Measurements from ENCODE around the gene ADSS1.

ADSS1 gene

GRCh38 chr14:104742586-104743455, 18.8 kb downstream of the ADSS1 start:
- TF ChIP-seq CTCF (IDR thresholded peaks at IDR 0.05; ENCODE audit: low read depth, low read length), result no peak
- H3K4me3 ChIP-seq (ENCODE audit: low read depth, low read length), result no peak overlapping the region
- in situ Hi-C loops (cut with HindIII; ENCODE audit: low sequenced_read_pairs), result no loop called here
- DNase-seq (ENCODE audit: low read depth, low spot score), result no peak

- in situ Hi-C loops (cut with HindIII; ENCODE audit: low sequenced_read_pairs), result no loop called here
- TF ChIP-seq CTCF (IDR thresholded peaks at IDR 0.05; ENCODE audit: low read depth, low read length), result no peak
- H3K4me3 ChIP-seq (ENCODE audit: low read depth, low read length), result no peak overlapping the region
- no peak for DNase-seq (ENCODE audit: low read depth, low spot score)
Observed at GRCh38 chr14:104743461-104744380, 19.7 kb downstream of the ADSS1 start.

- no peak for TF ChIP-seq CTCF (IDR thresholded peaks at IDR 0.05; ENCODE audit: low read depth, low read length)
- DNase-seq (ENCODE audit: low read depth, low spot score), result no peak
- no peak overlapping the region for H3K4me3 ChIP-seq (ENCODE audit: low read depth, low read length)
- in situ Hi-C loops (cut with HindIII; ENCODE audit: low sequenced_read_pairs), result no loop called here
Observed at GRCh38 chr14:104744484-104744883, 20.5 kb downstream of the ADSS1 start.

GRCh38 chr14:104745431-104745830, 21.4 kb downstream of the ADSS1 start:
- H3K4me3 ChIP-seq (ENCODE audit: low read depth, low read length), result no peak overlapping the region
- no peak for DNase-seq (ENCODE audit: low read depth, low spot score)
- in situ Hi-C loops (cut with HindIII; ENCODE audit: low sequenced_read_pairs), result no loop called here
- no peak for TF ChIP-seq CTCF (IDR thresholded peaks at IDR 0.05; ENCODE audit: low read depth, low read length)

- DNase-seq (ENCODE audit: low read depth, low spot score), result no peak
- TF ChIP-seq CTCF (IDR thresholded peaks at IDR 0.05; ENCODE audit: low read depth, low read length), result no peak
- in situ Hi-C loops (cut with HindIII; ENCODE audit: low sequenced_read_pairs), result no loop called here
Observed at GRCh38 chr14:104746071-104746545, 22.1 kb downstream of the ADSS1 start.

GRCh38 chr14:104746934-104747481, 23.0 kb downstream of the ADSS1 start:
- DNase-seq (ENCODE audit: low read depth, low spot score), result no peak
- in situ Hi-C loops (cut with HindIII; ENCODE audit: low sequenced_read_pairs), result no loop called here
- no peak for TF ChIP-seq CTCF (IDR thresholded peaks at IDR 0.05; ENCODE audit: low read depth, low read length)

More at GRCh38 chr14:104746071-104746545, 22.1 kb downstream of the ADSS1 start:
- no peak overlapping the region for H3K4me3 ChIP-seq (ENCODE audit: low read depth, low read length)

More at GRCh38 chr14:104746934-104747481, 23.0 kb downstream of the ADSS1 start:
- no peak overlapping the region for H3K4me3 ChIP-seq (ENCODE audit: low read depth, low read length)

All from astrocyte of the spinal cord (primary cell).